ENCODE measurements around the gene ASB15. TPM values are rescaled to one million over a fixed set of nuclear protein-coding genes. Genes with fewer than 3 reads are reported as not detected.

The ASB15 gene
- total RNA-seq, 2 experiments from 2014 or later = not detected

DNA sequence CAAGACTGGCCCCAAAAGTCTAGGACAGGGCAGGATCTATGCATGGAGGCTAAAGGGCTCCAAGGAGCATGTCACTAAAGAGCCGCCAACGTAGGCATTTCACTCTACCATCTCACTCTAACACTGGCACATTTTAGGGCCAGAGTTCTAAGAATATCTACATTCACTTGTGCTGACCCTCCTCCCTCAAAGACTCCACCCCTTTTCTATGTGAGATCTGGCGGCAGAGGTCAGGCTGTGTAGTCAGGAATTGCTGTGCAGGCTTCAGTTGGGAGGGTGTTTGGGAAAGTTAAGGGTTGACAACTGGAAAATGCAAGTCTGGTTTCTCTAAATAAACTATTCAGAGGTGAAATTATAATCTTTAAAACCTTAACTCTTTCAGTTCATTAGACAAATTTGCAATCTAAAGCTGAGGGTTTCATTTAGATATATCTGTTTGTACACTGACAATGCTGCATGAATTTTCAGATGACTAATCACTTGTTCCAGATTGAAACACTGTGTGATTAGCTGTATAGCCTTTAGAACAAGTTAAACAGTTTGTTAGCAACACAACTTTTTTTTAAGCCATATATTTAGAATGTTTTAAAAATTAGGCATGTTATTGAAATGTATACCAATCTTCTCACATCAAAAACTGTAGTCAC, 72.3 kb downstream of the ASB15 start:
- intact Hi-C loops (cut with micrococcal nuclease) = no loop called here
- CTCF ChIA-PET = interaction anchor here (0.9 to 1.1 kb wide), 2 partner anchors 9 to 49 kb away, joined by 3 read pairs; no protein-coding TSS in a partner anchor
- Mint-ChIP-seq H3K27me3 (no peaks in the 10 kb centered on the region), H3K36me3 (ENCODE audit: low read depth) (no peaks in the 10 kb centered on the region), H3K9me3 (no peaks in the 10 kb centered on the region), H3K27ac (no peak overlapping the region), H3K4me3 (no peak overlapping the region), H3K4me1 (ENCODE audit: low read depth) (no peaks in the 10 kb centered on the region)
- DNase-seq (no peak), ATAC-seq (no peak)
- TF ChIP-seq, protein P1, sequence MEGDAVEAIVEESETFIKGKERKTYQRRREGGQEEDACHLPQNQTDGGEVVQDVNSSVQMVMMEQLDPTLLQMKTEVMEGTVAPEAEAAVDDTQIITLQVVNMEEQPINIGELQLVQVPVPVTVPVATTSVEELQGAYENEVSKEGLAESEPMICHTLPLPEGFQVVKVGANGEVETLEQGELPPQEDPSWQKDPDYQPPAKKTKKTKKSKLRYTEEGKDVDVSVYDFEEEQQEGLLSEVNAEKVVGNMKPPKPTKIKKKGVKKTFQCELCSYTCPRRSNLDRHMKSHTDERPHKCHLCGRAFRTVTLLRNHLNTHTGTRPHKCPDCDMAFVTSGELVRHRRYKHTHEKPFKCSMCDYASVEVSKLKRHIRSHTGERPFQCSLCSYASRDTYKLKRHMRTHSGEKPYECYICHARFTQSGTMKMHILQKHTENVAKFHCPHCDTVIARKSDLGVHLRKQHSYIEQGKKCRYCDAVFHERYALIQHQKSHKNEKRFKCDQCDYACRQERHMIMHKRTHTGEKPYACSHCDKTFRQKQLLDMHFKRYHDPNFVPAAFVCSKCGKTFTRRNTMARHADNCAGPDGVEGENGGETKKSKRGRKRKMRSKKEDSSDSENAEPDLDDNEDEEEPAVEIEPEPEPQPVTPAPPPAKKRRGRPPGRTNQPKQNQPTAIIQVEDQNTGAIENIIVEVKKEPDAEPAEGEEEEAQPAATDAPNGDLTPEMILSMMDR (IDR thresholded peaks at IDR 0.05) = no peak
- POLR2A ChIA-PET = no interaction called here

DNA sequence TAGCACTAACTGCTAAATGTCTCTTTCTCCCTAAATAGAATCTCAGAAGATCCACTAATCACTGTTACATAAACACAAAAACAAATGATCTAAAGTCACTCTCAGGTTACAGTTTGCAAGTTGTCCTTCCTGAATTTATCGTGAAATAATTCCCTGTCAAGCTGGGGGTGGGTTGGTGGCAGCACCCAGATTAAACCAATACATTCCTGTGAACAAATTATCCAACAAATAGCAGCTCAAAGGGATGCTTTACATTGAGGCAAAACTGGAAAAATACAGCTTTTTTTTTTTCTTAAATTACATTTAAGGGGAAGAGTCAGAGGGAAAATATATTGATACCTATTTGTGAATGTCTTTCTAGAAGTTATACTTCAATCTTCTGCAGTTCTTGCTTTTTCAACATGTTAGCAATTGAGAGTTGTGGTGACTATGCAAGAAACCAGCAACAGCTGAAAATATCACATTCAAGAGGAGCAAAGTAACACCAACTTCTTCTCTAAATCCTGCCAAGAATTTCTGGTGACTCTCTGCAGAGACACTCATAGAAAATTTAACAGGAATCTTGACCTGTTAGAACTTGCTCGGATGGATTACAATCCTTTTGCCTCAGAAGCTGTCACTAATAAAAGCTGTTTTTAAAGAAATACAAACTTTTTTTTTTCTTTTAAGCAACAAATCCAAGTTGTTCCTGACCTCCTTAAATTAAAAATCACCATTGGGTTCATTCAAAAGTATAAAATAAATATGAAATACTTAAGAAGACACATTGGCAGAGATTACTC, 73.0 kb downstream of the ASB15 start:
- ChIA-PET CTCF (interaction anchor here (0.6 to 1.1 kb wide), 3 partner anchors 8 to 50 kb away, joined by 3 read pairs; no protein-coding TSS in a partner anchor), POLR2A (no interaction called here)
- H3K27ac Mint-ChIP-seq = no peak overlapping the region
- intact Hi-C loops (cut with micrococcal nuclease) = no loop called here
- ATAC-seq (no peak), DNase-seq (no peak)
- H3K9me3 Mint-ChIP-seq = no peaks in the 10 kb centered on the region
- H3K4me3 Mint-ChIP-seq = no peak overlapping the region
- H3K4me1 Mint-ChIP-seq (ENCODE audit: low read depth) = no peaks in the 10 kb centered on the region
- no peaks in the 10 kb centered on the region for H3K27me3 Mint-ChIP-seq
- no peaks in the 10 kb centered on the region for H3K36me3 Mint-ChIP-seq (ENCODE audit: low read depth)
- TF ChIP-seq, protein P1 (IDR thresholded peaks at IDR 0.05) = no peak

DNA sequence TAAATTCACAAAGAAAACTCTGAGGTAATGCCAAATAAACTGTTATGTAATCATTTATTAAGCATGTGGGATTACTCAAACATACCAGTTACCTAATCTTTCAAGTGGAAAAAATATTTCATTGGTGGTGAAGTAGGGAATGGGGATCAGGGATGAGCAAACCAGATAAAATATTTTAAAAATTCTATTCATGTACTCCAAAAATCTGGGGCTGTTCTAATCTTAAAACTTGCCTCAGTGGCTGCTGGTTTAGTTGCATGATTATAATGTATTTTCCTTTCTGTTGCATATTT, 73.5 kb downstream of the ASB15 start:
- H3K4me3 Mint-ChIP-seq = no peak overlapping the region
- CTCF ChIA-PET = interaction anchor here (0.9 kb wide), 1 partner anchor 50 kb away, joined by 3 read pairs; no protein-coding TSS in a partner anchor
- POLR2A ChIA-PET = no interaction called here

DNA sequence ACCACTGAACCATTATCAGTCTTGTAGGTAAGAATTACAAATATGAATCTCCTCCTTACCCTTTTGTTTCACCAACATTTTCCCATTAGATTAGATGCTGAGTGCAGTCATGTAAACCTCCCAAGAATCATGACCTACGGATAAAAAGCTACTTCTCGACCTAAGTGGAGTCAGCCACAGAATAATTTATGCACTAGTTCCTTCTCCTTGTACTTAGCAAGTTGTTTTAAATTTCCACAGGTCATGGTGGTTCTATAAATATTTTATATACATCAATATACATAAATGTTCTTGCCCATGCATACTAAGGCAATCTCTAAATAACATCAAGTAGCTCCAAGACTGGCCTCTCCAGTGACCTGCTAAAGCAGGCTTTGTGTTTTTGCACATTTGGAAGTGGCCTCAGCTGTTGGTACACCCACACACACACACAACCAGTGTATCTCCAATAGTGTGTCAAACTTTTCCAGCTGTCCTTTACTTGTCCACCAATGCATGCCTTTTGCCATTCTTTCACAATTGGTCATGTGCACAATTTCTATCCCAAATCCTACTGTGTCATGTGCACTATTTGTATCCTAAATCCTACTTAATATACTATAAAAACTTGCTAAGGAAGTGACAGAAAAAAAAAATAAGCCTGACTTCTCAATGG, 75.6 kb downstream of the ASB15 start:
- ChIA-PET CTCF (interaction anchor here (1.0 to 1.8 kb wide), 5 partner anchors 11 to 194 kb away, joined by 3 to 5 read pairs (median 4); no protein-coding TSS in a partner anchor), POLR2A (no interaction called here)
- H3K4me3 Mint-ChIP-seq = no peak overlapping the region
- H3K4me1 Mint-ChIP-seq (ENCODE audit: low read depth) = no peaks in the 10 kb centered on the region
- no peaks in the 10 kb centered on the region for H3K27me3 Mint-ChIP-seq
- no peaks in the 10 kb centered on the region for H3K36me3 Mint-ChIP-seq (ENCODE audit: low read depth)
- intact Hi-C loops (cut with micrococcal nuclease) = no loop called here
- TF ChIP-seq, protein P1 (IDR thresholded peaks at IDR 0.05) = no peak
- no peaks in the 10 kb centered on the region for H3K9me3 Mint-ChIP-seq
- DNase-seq (no peak), ATAC-seq (no peak)
- H3K27ac Mint-ChIP-seq = no peak overlapping the region

More for the DNA sequence above, 73.5 kb downstream of the ASB15 start:
- no peaks in the 10 kb centered on the region for H3K9me3 Mint-ChIP-seq
- no peaks in the 10 kb centered on the region for H3K27me3 Mint-ChIP-seq
- no peaks in the 10 kb centered on the region for H3K36me3 Mint-ChIP-seq (ENCODE audit: low read depth)
- no peak for DNase-seq
- intact Hi-C loops (cut with micrococcal nuclease) = no loop called here
- ATAC-seq = no peak
- TF ChIP-seq, protein P1 (IDR thresholded peaks at IDR 0.05) = no peak
- no peaks in the 10 kb centered on the region for H3K4me1 Mint-ChIP-seq (ENCODE audit: low read depth)
- no peak overlapping the region for H3K27ac Mint-ChIP-seq

Measured in activated CD8-positive, alpha-beta T cell treated with anti-CD3 and anti-CD28 coated beads for 36 hours (primary cell).